GM12878 (cell line): ENCODE data around the gene LHFPL2. TPM values are rescaled to one million over a fixed set of nuclear protein-coding genes. Genes with fewer than 3 reads are reported as not detected.

Experiments used
- ATAC-seq: fragments of 200-7000 bp; cut with Tn5 transposase; 3 replicates; pipeline ENCODE4 v1.9.1; 2020; ENCODE audit warnings: mild to moderate bottlenecking, moderate library complexity
- BruUV-seq: library from RNA; stranded (reverse); fragments of 400-500 nt; replicated peaks from 2 replicates; lab custom pipeline; 2021; lab: Mats Ljungman, UMichigan
- CTCF ChIA-PET: fragments of 300-600 bp; sonication (Branson Sonifier 250); formaldehyde crosslinking; extraction: SDS; loops from one replicate; lab custom pipeline; 2021; ENCODE audit warnings: inconsistent platforms; lab: Yijun Ruan, JAX
- POLR2A ChIA-PET: fragments of 350-600 bp; formaldehyde crosslinking; extraction: SDS; loops from one replicate; lab custom pipeline; 2021; ENCODE audit warnings: inconsistent platforms; lab: Charles Lee
- RAD21 ChIA-PET: fragments of 300-600 bp; sonication (Branson Sonifier 250); formaldehyde crosslinking; loops from one replicate; lab custom pipeline; 2023; ENCODE audit warnings: antibody characterized with exemption; ENCODE audit not compliant: unreplicated experiment; lab: Charles Lee
- SMC1A ChIA-PET: fragments of 300-600 bp; sonication (Branson Sonifier 250); formaldehyde crosslinking; loops from one replicate; lab custom pipeline; 2023; ENCODE audit not compliant: unreplicated experiment, uncharacterized antibody; lab: Charles Lee
- DNase-seq: peaks from one replicate; pipeline ENCODE4 v3.0.0-alpha.2; 2011; ENCODE audit warnings: low read depth, low spot score
- FAIRE-seq: peaks from 3 replicates; lab custom pipeline; 2011; peaks lifted over from hg19 to GRCh38; lab: Jason Lieb, UNC
- H2AFZ ChIP-seq: 2 replicates; pipeline ENCODE4 v1.6.0; 2011; ENCODE audit warnings: low read depth, low read length, control low read depth; ENCODE audit not compliant: control insufficient read depth
- H3K27ac ChIP-seq: 2 replicates; pipeline ENCODE4 v1.5.1; 2011; ENCODE audit warnings: control low read depth; ENCODE audit not compliant: control insufficient read depth, insufficient read depth
- H3K27me3 ChIP-seq, 2 experiments: replicated peaks in 1 of 2; 2 replicates each; pipeline versions ENCODE4 v1.6.0 to v1.6.1; 2011; ENCODE audit warnings: low read length in 1 of 2; ENCODE audit not compliant: control insufficient read depth in 2 of 2, insufficient read depth in 2 of 2
- H3K36me3 ChIP-seq, 2 experiments: 2 replicates each; pipeline ENCODE4 v1.5.1; 2011; ENCODE audit warnings: low read length in 1 of 2; ENCODE audit not compliant: control insufficient read depth in 2 of 2, insufficient read depth in 2 of 2
- H3K4me1 ChIP-seq: 2 replicates; pipeline ENCODE4 v1.6.1; 2011; ENCODE audit warnings: mild to moderate bottlenecking, low read length, moderate library complexity, mixed read lengths; ENCODE audit not compliant: control insufficient read depth, insufficient read depth
- H3K4me2 ChIP-seq: 2 replicates; pipeline ENCODE4 v1.6.0; 2011; ENCODE audit warnings: control low read depth; ENCODE audit not compliant: control insufficient read depth, insufficient read depth
- H3K4me3 ChIP-seq: fragments of 200-600 bp; sonication (generic); 2 replicates; pipeline ENCODE4 v1.5.1; 2016
- H3K79me2 ChIP-seq: 2 replicates; pipeline ENCODE4 v1.6.0; 2011; ENCODE audit warnings: low read length; ENCODE audit not compliant: control insufficient read depth, insufficient read depth
- H3K9ac ChIP-seq: 2 replicates; pipeline ENCODE4 v1.8.0; 2011; ENCODE audit warnings: low read length, control low read depth, mixed read lengths; ENCODE audit not compliant: control insufficient read depth, insufficient read depth
- H3K9me3 ChIP-seq: replicated peaks from 3 replicates; pipeline ENCODE4 v1.5.1; 2011; ENCODE audit warnings: mild to moderate bottlenecking, low read length; ENCODE audit not compliant: control insufficient read depth, insufficient read depth
- H4K20me1 ChIP-seq: 2 replicates; pipeline ENCODE4 v1.6.0; 2011; ENCODE audit not compliant: control insufficient read depth, insufficient read depth
- ATF2 ChIP-seq: IDR thresholded peaks from 2 replicates; pipeline ENCODE4 v1.6.1; 2012; ENCODE audit warnings: low read length, inconsistent platforms
- BACH1 ChIP-seq: fragments of 450-650 bp; IDR thresholded peaks from 2 replicates; pipeline ENCODE4 v1.6.1; 2017; ENCODE audit warnings: mild to moderate bottlenecking, borderline replicate concordance
- BMI1 ChIP-seq: fragments of 450-650 bp; IDR thresholded peaks from 2 replicates; pipeline ENCODE4 v1.6.1; 2016; ENCODE audit warnings: mild to moderate bottlenecking, moderate library complexity, borderline replicate concordance
- BRCA1 ChIP-seq: IDR thresholded peaks from 2 replicates; pipeline ENCODE4 v1.6.1; 2011; ENCODE audit warnings: low read depth, low read length, improper control_type of control experiment
- CHD2 ChIP-seq: IDR thresholded peaks from 2 replicates; pipeline ENCODE4 v1.6.1; 2011; ENCODE audit warnings: low read depth, low read length, improper control_type of control experiment, borderline replicate concordance
- EP300 ChIP-seq, 2 experiments: fragments of 150-350 bp in 1 of 2; IDR thresholded peaks; 2 replicates each; pipeline ENCODE4 v1.6.1; 2011 to 2012; ENCODE audit warnings: low read depth in 2 of 2, low read length in 2 of 2, borderline replicate concordance in 1 of 2, improper control_type of control experiment in 1 of 2, inconsistent platforms in 1 of 2; ENCODE audit not compliant: control insufficient read depth in 1 of 2
- FOXM1 ChIP-seq: IDR thresholded peaks from 2 replicates; pipeline ENCODE4 v1.6.1; 2012; ENCODE audit warnings: low read depth, mild to moderate bottlenecking, inconsistent platforms, low read length, moderate library complexity
- GABPA ChIP-seq: IDR thresholded peaks from 2 replicates; pipeline ENCODE4 v1.6.1; 2014; ENCODE audit warnings: antibody characterized with exemption, low read depth, mild to moderate bottlenecking, inconsistent platforms
- HDAC6 ChIP-seq: fragments of 200-600 bp; sonication (generic); IDR thresholded peaks from one replicate; pipeline ENCODE4 v1.8.0; 2017; ENCODE audit warnings: antibody characterized with exemption; ENCODE audit not compliant: unreplicated experiment
- IKZF2 ChIP-seq, 2 experiments: fragments of 450-650 bp; IDR thresholded peaks; 2 replicates each; pipeline ENCODE4 v1.6.1; 2017; ENCODE audit warnings: mild to moderate bottlenecking in 2 of 2, moderate library complexity in 2 of 2
- IRF5 ChIP-seq: fragments of 450-650 bp; IDR thresholded peaks from 2 replicates; pipeline ENCODE4 v1.6.1; 2017; ENCODE audit warnings: borderline replicate concordance
- MYB ChIP-seq: fragments of 150-350 bp; IDR thresholded peaks from 2 replicates; pipeline ENCODE4 v1.6.1; 2014; ENCODE audit warnings: mild to moderate bottlenecking, low read depth, low read length, borderline replicate concordance
- NFIC ChIP-seq: IDR thresholded peaks from 2 replicates; pipeline ENCODE4 v1.6.1; 2012; ENCODE audit warnings: low read depth, mild to moderate bottlenecking, inconsistent platforms, low read length, moderate library complexity
- NFXL1 ChIP-seq: fragments of 450-650 bp; IDR thresholded peaks from 2 replicates; pipeline ENCODE4 v1.6.1; 2017; ENCODE audit warnings: antibody characterized with exemption, mild to moderate bottlenecking, borderline replicate concordance
- ZBED1 ChIP-seq: IDR thresholded peaks from 2 replicates; pipeline ENCODE4 v1.6.1; 2016; ENCODE audit warnings: borderline replicate concordance
- ZNF384 ChIP-seq: IDR thresholded peaks from 2 replicates; pipeline ENCODE4 v1.6.1; 2012; ENCODE audit warnings: low read depth, mild to moderate bottlenecking, low read length, improper control_type of control experiment, borderline replicate concordance
- WGBS: methylation state at CpG from one replicate; pipeline ENCODE4 v1.1.6; 2016; ENCODE audit warnings: low lambda C conversion rate; ENCODE audit not compliant: insufficient replicate concordance, insufficient coverage; ENCODE audit errors: missing lambda C conversion rate; 5-methylcytosine and 5-hydroxymethylcytosine counted together
- in situ Hi-C: fragments of 300-500 bp; cut with MboI; formaldehyde crosslinking; loops from 9 replicates; pipeline ENCODE4 v1.14.3; 2018; ENCODE audit warnings: mixed read lengths
- intact Hi-C: fragments of 100-400 bp; cut with micrococcal nuclease; formaldehyde crosslinking; loops from one replicate; pipeline ENCODE4 v1.14.2; 2022; ENCODE audit not compliant: unreplicated experiment
- polyA plus RNA-seq, 11 experiments: library from polyadenylated mRNA; depleted of rRNA in 4 of 11; unstranded in 6 of 11; stranded (reverse) in 5 of 11; fragments of >200 nt; fragmentation: Nextera tagmentation in 4 of 11; fragmentation: Illumina TruSeq in 1 of 11; extraction: Ambion mirVana in 4 of 11; extraction: Trizol in 1 of 11; gene quantifications; 1 replicate in 1 of 11; 2 replicates in 10 of 11; pipeline versions ENCODE4 v1.2.1 to v1.2.3, GENCODE V29; 2011 to 2016; ENCODE audit warnings: inconsistent platforms in 2 of 11, missing spikeins in 2 of 11, low read depth in 1 of 11
- total RNA-seq, 4 experiments: library from RNA; depleted of rRNA in 3 of 4; stranded (reverse); fragments of >200 nt in 3 of 4; fragmentation: Illumina TruSeq in 1 of 4; extraction: Trizol in 1 of 4; gene quantifications; 2 replicates each; pipeline versions ENCODE4 v1.2.1 to v1.2.3, GENCODE V29; 2013 to 2021

LHFPL2 gene
- total and polyA plus RNA-seq, 10 of the 15 experiments (the other 5 are each of a cell fraction or from before 2014, with no cell fraction given) = 4.1 to 21.8 (median 12.5) TPM

- TF ChIP-seq CHD2 (no peak), BACH1 (no peak), ZBED1 (no peak), ZNF384 (no peak)
These were observed 87.3 kb downstream of the LHFPL2 start (continued) for GRCh38 chr5:78561261-78561660.

DNA sequence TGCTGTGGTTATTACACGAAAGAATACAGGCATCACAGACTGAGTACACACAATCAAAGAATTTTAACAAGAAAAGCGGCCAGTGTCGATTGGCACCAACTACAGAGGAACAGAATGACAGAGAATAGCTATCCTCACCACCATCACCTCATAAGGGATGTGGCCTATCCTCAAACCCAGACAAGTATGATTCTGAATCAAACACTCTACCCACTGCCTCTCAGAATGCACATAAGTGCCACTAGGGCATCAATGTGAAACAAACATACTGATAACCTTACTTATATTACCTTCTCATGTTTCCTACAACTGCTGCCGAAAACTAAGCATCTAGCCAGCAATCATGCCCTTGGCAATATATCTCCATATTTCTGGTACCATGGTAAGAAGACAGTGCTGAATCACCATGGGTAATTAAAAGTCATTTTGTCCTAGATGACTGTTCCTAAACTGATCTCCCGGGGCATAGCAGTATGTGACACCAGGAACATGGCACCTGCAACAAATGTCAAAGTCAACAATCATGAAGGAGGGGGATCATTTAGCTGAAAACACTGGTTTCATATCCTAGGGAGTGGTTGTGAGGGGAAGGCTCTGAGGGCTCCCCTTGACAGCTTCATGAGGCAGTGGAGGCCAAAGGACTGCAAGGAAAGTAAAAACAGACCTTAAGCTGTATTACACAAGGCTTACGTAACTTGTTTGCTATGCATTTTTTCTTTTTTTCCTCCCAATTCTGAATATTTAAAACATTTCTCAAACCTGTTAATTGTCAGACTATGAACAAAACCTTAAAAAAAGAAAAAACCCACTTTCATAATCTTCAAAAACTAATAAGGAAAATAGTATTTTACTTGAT lies 88.3 kb downstream of the LHFPL2 start:
- no peak for TF ChIP-seq NFXL1
- no peak for TF ChIP-seq BMI1
- no peak for TF ChIP-seq NFIC
- TF ChIP-seq IRF5 = no peak
- TF ChIP-seq ATF2 = no peak
- TF ChIP-seq BRCA1 = no peak
- TF ChIP-seq EP300 (IDR thresholded peaks at IDR 0.05; ENCODE audit: borderline replicate concordance in 1 of 2, control insufficient read depth in 1 of 2, low read depth in 2 of 2, low read length in 2 of 2) = no peak
- no peak for TF ChIP-seq GABPA
- TF ChIP-seq IKZF2 (IDR thresholded peaks at IDR 0.05) = no peak
- no peak for TF ChIP-seq HDAC6
- TF ChIP-seq MYB = no peak
- no peak for TF ChIP-seq FOXM1
- ChIA-PET RAD21 (no interaction called here), SMC1A (interaction anchor here (0.5 to 3.7 kb wide), 5 partner anchors 8 to 77 kb away, joined by 3 to 18 read pairs (median 3); no protein-coding TSS in a partner anchor), CTCF (no interaction called here), POLR2A (no interaction called here)
- in situ Hi-C loops (no loop called here), intact Hi-C loops (no loop called here)
- BruUV-seq = no TSS peak
- Histone ChIP-seq H3K27me3 (no peaks in the 10 kb centered on the region), H2AFZ (no peak overlapping the region), H3K9me3 (no peaks in the 10 kb centered on the region), H3K36me3 (peaks cover 2 to 9% of the 10 kb centered on the region in 2 experiments; a peak in 3 of 4 replicates), H3K79me2 (no peaks in the 10 kb centered on the region), H3K27ac (no peak overlapping the region), H3K9ac (no peak overlapping the region), H3K4me2 (no peak overlapping the region), H4K20me1 (no peaks in the 10 kb centered on the region), H3K4me3 (no peak overlapping the region), H3K4me1 (no peaks in the 10 kb centered on the region)
- ATAC-seq (peak; percentile 26; the same call in 1 of the 3 replicates), FAIRE-seq (no peak), DNase-seq (no peak)
- 50% methylated on average over 6 of the region's 6 CpGs for WGBS
